ENCODE results near the gene MYLK.

- TF ChIP-seq ZNF274 (IDR thresholded peaks at IDR 0.05; ENCODE audit: borderline replicate concordance, low read depth, low read length) (no peak), MYNN (IDR thresholded peaks at IDR 0.05) (no peak), MYNN (CRISPR knock-in tag; IDR thresholded peaks at IDR 0.05) (no peak)
Observed at GRCh38 chr3:123817413-123817812, 66.7 kb downstream of the MYLK start.

All from K562 (cell line).